ENCODE results near the gene DNAJB13.

DNA sequence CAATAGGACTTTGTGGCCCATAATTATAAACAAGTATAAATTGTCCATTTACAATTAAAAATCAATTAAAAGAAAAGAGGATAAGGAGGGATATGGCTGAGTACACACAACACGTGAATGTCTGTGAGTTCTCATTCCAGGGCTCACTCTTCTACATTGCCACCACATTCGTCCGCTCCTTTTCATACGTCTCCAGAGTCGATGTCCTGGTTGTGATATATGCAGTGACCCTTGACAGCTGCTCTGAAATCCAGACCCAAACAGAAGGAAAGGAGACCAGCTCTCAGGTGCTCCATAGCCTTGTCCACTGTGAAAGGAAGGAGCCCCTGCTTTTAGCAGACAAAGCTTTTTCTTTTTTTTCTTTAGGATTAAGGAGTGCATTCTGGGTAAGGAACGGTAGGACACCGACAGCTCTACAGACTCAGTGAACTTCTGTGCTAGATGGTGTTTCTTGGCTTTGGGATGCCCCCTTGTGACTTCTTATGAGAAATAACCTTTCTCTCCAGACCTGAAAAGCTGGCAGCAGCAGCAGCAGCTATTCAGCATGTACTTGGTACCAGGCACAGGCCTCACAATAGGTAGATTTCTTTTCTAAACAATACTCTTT is 19.7 kb upstream of the DNAJB13 start:
- TF ChIP-seq, protein P1, sequence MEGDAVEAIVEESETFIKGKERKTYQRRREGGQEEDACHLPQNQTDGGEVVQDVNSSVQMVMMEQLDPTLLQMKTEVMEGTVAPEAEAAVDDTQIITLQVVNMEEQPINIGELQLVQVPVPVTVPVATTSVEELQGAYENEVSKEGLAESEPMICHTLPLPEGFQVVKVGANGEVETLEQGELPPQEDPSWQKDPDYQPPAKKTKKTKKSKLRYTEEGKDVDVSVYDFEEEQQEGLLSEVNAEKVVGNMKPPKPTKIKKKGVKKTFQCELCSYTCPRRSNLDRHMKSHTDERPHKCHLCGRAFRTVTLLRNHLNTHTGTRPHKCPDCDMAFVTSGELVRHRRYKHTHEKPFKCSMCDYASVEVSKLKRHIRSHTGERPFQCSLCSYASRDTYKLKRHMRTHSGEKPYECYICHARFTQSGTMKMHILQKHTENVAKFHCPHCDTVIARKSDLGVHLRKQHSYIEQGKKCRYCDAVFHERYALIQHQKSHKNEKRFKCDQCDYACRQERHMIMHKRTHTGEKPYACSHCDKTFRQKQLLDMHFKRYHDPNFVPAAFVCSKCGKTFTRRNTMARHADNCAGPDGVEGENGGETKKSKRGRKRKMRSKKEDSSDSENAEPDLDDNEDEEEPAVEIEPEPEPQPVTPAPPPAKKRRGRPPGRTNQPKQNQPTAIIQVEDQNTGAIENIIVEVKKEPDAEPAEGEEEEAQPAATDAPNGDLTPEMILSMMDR (conservative IDR thresholded peaks at IDR 0.05; ENCODE audit: low read length), result peak; percentile 80
- no peak for TF ChIP-seq EZH2phosphoT487 (IDR thresholded peaks at IDR 0.05; ENCODE audit: borderline replicate concordance, low read depth, low read length)
